Chondrocyte (in vitro differentiated cells): ENCODE results near the gene MUC3A. TPM values are rescaled to one million over a fixed set of nuclear protein-coding genes. Genes with fewer than 3 reads are reported as not detected.

Experiments used
- DNase-seq: peaks from one replicate; pipeline ENCODE4 v3.0.0; 2021; ENCODE audit warnings: mixed read lengths, low spot score
- H3K27ac Mint-ChIP-seq: one replicate; pipeline ENCODE4 v1.8.0; 2021; ENCODE audit warnings: mild to moderate bottlenecking, moderate library complexity, mixed read lengths; ENCODE audit not compliant: unreplicated experiment
- H3K27me3 Mint-ChIP-seq: 2 replicates; pipeline ENCODE4 v1.8.0; 2021; ENCODE audit warnings: low read depth, mixed read lengths
- H3K36me3 Mint-ChIP-seq: 2 replicates; pipeline ENCODE4 v1.8.0; 2021; ENCODE audit warnings: low read depth, mixed read lengths
- H3K4me1 Mint-ChIP-seq: 2 replicates; pipeline ENCODE4 v1.8.0; 2021; ENCODE audit warnings: low read depth, mild to moderate bottlenecking, mixed read lengths
- H3K4me3 Mint-ChIP-seq: one replicate; pipeline ENCODE4 v1.8.0; 2021; ENCODE audit warnings: mild to moderate bottlenecking, moderate library complexity, mixed read lengths; ENCODE audit not compliant: unreplicated experiment
- H3K9me3 Mint-ChIP-seq: 2 replicates; pipeline ENCODE4 v1.8.0; 2021; ENCODE audit warnings: low read depth, mixed read lengths
- total RNA-seq: library from RNA; stranded (reverse); gene quantifications from 3 replicates; pipeline ENCODE4 v1.2.1, GENCODE V29; 2021
- TF ChIP-seq, protein P1 (sequence below): fragments of 200-600 bp; sonication (generic); IDR thresholded peaks from 2 replicates; pipeline ENCODE4 v1.5.0; 2021; ENCODE audit warnings: antibody characterized with exemption, mild to moderate bottlenecking, moderate library complexity

The MUC3A gene
- total RNA-seq, 1 donor from 2014 or later = not detected

GRCh38 chr7:101017064-101017777, 67.9 kb downstream of the MUC3A start:
- DNase-seq = no peak
- Mint-ChIP-seq H3K27me3 (peaks cover 3% of the 10 kb centered on the region), H3K27ac (peak overlapping the region; percentile 85), H3K4me1 (peaks cover 18% of the 10 kb centered on the region), H3K4me3 (peak overlapping the region; percentile 67), H3K9me3 (no peaks in the 10 kb centered on the region), H3K36me3 (no peaks in the 10 kb centered on the region)
- TF ChIP-seq, protein P1, sequence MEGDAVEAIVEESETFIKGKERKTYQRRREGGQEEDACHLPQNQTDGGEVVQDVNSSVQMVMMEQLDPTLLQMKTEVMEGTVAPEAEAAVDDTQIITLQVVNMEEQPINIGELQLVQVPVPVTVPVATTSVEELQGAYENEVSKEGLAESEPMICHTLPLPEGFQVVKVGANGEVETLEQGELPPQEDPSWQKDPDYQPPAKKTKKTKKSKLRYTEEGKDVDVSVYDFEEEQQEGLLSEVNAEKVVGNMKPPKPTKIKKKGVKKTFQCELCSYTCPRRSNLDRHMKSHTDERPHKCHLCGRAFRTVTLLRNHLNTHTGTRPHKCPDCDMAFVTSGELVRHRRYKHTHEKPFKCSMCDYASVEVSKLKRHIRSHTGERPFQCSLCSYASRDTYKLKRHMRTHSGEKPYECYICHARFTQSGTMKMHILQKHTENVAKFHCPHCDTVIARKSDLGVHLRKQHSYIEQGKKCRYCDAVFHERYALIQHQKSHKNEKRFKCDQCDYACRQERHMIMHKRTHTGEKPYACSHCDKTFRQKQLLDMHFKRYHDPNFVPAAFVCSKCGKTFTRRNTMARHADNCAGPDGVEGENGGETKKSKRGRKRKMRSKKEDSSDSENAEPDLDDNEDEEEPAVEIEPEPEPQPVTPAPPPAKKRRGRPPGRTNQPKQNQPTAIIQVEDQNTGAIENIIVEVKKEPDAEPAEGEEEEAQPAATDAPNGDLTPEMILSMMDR = no peak

Other genes with a start within 250 kb of the MUC3A start
- 24.2 to 31.8 TPM (median 25.5 TPM) in 3 replicates for gene POP7, start 243.4 kb upstream of the MUC3A start, total RNA-seq
- gene EPO, start 229.1 kb upstream of the MUC3A start, total RNA-seq = not detected in 3 replicates
- not detected in 3 replicates for gene ZAN, start 215.9 kb upstream of the MUC3A start, total RNA-seq
- gene EPHB4, start 122.0 kb upstream of the MUC3A start, total RNA-seq = 56.6 to 60.7 TPM (median 59.5 TPM) in 3 replicates
- gene SLC12A9, start 96.8 kb upstream of the MUC3A start, total RNA-seq = 23.5 to 26.6 TPM (median 26.0 TPM) in 3 replicates
- gene TRIP6, start 82.1 kb upstream of the MUC3A start, total RNA-seq = 91.6 to 104 TPM (median 98.4 TPM) in 3 replicates
- gene SRRT, start 74.4 kb upstream of the MUC3A start, total RNA-seq = 104 to 138 TPM (median 105 TPM) in 3 replicates
- 4.1 to 5.0 TPM (median 4.3 TPM) in 3 replicates for gene UFSP1, start 59.8 kb upstream of the MUC3A start, total RNA-seq
- 1.4 to 2.9 TPM (median 2.6 TPM) in 3 replicates for gene ACHE, start 53.6 kb upstream of the MUC3A start, total RNA-seq
- not detected in 3 replicates for gene MUC12, start 20.0 kb downstream of the MUC3A start, total RNA-seq
- gene MUC17, start 70.5 kb downstream of the MUC3A start, total RNA-seq = not detected in 3 replicates
- 26.1 to 35.7 TPM (median 30.4 TPM) in 3 replicates for gene TRIM56, start 135.9 kb downstream of the MUC3A start, total RNA-seq
- gene SERPINE1, start 177.6 kb downstream of the MUC3A start, total RNA-seq = 794 to 1,203 TPM (median 1,180 TPM) in 3 replicates
- 55.9 to 60.5 TPM (median 60.4 TPM) in 3 replicates for gene AP1S1, start 204.9 kb downstream of the MUC3A start, total RNA-seq
- 0.22 to 0.26 TPM in 2 of 3 replicates, not detected in the other for gene VGF, start 216.0 kb downstream of the MUC3A start, total RNA-seq
- gene NAT16, start 230.8 kb downstream of the MUC3A start, total RNA-seq = not detected in 3 replicates